Activated T-cell treated with anti-CD3 and anti-CD28 coated beads, Interleukin-2, amount 50 U/mL, for 48 hours (primary cell): ENCODE results near the gene ARL4C.
A peak's percentile ranks its signal among the peaks of the same experiment; 100 is the strongest.
"Not testable (repeated sequence)": the region's sequence is repeated elsewhere in the genome, so short reads cannot be mapped to it uniquely, and the experiment has no call there.

Experiments
- DNase-seq, 2 experiments: peaks; one replicate each; pipeline ENCODE4 v3.0.0-alpha.2; 2020

ARL4C gene

DNA sequence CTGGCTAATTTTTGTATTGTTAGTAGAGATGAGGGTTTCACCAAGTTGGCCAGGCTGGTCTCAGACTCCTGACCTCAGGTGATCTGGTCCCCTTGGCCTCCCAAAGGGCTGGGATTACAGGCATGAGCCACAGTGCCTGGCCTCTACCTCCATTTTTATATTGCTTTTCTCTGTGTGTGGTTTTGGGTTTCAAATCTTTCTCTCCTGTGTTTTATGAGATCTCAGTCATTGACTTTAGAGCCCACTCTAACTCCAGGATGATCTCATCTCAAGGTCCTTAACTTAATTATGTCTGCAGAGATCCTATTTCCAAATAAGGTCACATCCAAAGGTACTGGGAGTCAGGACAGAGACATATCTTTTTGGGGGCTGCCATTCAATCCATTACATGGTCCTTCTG lies 24.7 kb downstream of the ARL4C start:
- no peak for DNase-seq

DNA sequence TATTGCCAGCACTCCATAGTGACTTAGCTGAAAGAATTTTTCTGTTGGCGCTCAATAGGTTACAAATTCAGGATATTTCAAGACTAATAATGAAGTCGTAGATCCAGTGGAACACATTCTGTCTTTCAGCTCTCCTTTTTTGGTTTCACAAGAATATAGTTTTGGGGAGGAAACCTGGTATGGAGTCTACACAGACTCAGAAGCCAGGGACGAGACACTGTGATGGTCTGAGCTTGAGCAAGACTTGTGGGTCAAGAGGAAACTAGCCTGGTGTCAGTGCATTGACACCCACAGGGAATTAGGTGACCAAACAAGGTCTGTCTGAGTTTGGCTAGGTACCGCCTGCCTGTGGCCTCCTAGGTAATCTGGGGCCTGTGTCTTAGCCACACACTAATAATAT lies 26.9 kb downstream of the ARL4C start:
- DNase-seq, result no peak

DNA sequence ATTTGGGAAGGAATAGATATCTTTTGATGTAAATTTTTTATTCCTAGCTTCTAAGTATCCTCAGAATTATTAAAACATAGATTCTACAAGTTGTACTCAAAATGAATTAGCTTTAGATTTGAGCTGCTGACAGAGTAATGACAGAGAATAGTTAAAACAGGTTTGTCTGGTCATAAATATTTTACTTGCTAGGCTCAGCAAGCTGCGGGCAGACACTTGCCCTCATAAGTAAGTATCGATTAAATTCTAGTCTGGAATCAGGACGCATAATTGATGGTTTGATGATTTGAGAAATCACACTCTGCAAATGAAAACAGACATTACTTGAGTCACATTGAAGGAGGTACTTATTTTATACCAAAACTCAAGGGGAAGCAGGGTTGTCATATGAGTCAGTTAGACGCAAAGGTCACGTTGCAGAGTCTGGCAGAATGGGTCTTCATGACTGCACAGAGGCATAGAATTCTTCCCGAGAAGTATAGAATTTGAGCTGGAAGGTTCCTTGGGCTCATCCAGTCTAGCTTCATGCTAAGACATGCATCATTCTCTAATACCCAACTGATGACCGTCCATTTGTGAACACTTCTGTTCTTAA lies 27.5 kb downstream of the ARL4C start:
- no peak for DNase-seq

DNA sequence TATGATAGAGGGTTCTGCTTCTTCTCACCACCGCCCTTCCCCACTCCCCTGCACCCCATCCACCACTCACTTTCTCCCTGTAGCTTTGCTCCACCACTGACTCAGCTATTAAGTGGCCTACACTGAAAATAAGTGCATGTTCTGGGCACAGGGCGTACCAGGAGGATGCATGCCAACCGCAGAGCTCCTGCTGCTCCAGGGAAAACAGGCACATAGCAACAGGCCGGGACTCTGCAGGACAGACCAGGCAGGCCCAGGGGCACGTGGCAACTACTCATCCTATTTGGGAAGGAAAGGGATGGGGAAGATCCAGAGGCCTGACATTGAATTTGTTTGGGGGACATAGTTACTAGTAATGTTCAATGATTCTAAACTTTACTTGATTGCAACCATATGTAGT lies 28.4 kb downstream of the ARL4C start:
- DNase-seq, result no peak

DNA sequence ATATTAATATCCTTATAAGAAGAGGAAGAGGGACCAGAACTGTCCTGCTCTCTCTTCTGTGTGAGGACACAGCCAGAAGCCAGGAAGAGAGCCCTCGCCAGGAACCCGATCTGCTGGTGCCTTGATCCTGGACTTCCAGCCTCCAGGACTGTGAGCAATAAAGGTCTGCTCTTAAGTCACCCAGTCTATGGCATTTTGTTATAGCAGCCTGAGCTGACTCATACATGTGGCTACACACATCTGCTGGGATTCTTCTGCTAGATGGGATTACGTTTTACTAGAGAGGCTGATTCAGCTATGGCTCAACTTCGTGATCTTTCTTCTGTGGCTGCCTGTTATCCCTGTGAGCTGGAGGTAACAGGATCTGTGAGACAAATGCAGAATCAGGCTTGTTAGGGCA lies 29.6 kb downstream of the ARL4C start:
- no peak for DNase-seq

DNA sequence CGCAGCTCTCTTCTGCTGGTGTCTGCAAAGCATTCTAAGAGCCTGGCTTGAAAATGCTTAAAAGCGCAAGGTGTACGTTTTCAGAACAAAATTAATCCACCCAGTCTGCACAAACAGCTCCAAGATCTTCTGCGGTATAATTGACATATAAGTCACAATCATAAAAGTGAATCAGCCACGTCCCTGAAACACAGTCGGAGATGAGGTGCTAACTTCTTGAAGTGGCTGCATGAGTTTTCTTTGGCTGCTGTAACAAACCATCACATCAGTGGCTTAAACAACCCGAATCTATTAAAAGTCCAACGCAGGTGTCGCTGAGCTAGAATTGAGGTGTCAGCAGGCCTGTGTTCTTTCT lies 32.6 kb downstream of the ARL4C start:
- DNase-seq, result no peak

DNA sequence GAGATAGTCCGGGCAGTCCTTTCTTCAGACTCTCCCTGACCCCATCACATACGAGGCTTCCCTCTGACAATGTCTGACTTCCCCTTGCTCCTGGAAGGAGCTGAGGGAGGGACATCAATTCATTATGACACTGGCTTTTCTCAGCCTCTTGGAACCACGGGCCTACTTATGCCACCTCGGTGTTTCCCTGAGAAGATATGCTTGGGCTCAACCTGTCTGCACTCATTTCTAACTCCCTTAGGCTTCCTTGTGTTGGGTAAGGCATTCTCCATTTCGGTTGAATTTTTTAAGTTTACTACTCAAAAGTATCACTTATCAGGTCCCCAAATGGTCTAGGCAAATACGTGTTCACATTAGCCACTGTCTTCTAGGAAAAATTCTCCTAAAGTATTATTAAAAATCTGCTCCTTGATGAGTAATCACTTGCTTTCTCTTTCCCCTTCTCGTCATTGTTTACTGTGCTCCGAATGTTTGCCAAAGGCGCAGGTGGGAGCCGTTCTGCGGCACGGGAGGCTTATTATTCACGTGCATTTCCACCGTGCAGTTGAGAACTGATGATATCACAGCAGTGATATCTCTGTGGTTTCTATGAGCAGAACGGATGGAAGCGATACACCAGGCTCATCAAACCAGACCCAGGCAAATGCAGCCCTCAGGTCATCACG lies 33.1 kb downstream of the ARL4C start:
- DNase-seq, result peak; percentile 77 to 78

DNA sequence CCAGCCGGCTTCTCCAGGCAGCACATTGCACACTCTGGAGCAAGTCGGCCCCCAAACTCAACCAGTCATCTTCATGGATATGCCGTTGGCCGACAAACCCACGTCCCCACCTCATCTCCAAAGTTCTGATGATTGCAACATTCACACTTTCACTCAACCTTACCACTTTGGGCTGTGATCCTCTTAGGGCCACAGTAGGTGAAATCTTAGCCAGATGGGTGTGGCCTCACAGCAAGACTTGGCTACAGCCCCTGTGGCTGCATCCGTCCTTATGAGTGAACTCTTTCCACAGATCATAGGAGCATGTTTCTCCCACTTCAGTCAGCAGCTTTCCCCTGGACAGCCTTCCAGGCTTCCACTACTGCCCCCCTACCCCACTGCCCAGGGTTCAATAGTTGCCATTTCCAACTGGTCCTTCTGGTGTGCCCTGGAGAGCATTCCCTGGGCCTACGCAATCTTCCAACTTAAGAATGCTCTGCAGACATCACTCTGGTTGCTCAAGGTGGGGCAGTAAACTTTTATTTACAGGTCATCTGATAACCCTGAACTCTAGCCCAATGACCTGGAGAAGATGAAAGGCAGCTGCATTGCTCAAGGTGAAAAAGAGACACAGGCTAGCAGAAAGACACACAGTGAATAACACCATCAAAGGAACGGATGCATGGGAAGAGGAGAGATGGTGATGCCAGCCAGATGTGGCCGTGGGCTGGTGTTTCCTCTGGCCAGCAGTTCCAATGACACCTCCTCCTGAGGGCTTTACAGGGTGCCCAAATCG lies 34.5 kb downstream of the ARL4C start:
- DNase-seq, result no peak

DNA sequence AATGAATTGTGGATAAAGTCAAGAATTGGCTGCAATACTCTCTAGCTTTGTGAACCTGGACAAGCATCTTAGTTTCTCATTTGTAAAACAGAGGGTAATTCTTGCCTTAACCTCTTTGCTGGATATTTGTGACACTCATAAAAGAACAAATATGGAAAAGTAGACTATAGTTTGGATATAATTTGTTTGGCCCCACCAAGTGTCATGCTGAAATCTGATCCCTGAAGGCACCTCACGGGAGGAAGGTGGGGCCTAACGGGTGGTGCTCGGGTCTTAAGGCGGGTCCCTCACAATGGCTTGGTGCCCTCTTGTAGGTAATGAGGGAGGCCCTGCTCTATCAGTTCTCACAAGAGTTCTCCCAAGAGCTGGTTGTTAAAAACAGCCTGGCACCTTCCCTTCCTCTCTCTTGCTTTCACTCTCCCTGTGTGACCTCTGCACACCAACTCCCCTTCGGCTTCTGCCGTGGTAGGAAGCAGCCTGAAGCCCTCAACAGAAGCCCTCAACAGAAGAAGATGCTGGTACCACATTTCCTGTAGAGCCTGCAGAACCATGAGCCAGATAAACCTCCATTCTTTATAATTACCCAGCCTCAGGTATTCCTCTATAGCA lies 37.4 kb downstream of the ARL4C start:
- DNase-seq, result no peak

DNA sequence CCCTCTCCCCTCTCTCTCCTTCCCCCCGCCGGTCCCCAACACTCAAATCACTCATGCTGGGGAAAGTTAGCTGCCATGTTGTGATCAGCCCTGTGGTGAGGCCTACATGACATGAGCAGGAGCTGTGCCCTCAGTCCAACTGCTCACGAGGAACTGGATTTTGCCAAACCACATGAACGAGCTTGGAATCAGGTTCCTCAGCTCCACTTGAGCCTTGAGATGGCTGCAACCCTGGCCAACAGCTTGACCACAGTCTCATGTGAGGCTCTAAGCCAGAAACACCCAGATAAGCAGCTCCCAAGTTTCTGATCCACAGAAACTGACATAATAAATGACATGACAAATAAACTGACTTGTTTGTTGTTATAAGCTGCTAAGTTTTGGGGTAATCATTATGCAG lies 38.4 kb downstream of the ARL4C start:
- DNase-seq, result no peak

DNA sequence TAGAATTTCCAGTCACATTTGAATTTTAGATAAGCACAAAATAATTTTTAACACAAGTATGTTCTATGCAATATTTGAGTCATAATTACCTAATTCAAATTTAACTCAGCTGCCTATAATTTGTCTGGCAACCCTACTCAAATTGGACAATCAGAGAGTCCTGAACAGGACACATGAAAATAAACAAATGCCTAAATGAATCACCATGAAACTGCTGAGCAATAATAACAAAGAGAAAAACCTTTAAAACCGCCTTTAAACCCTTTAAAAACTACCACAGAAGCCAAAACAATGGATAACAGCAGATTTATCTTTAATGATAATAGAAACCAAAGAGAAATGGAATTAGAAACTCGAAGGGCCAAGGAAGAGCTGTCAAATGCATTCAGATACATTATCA lies 39.5 kb downstream of the ARL4C start:
- DNase-seq, result no peak

DNA sequence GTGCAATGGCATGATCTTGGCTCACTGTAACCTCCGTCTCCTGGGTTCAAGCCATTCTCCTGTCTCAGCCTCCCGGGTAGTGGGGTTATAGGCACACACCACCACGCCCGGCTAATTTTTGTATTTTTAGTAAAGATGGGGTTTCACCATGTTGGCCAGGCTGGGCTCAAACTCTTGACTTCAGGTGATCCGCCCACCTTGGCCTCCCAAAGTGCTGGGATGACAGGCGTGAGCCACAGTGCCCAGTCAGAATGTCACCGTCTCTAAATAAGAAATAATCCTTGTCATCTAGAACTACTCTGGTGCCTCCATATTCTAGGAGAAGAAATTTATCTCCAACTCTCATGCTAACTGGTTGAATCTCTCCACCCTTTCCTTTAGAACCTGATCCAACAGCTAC lies 41.6 kb downstream of the ARL4C start:
- not testable (repeated sequence) for DNase-seq

DNA sequence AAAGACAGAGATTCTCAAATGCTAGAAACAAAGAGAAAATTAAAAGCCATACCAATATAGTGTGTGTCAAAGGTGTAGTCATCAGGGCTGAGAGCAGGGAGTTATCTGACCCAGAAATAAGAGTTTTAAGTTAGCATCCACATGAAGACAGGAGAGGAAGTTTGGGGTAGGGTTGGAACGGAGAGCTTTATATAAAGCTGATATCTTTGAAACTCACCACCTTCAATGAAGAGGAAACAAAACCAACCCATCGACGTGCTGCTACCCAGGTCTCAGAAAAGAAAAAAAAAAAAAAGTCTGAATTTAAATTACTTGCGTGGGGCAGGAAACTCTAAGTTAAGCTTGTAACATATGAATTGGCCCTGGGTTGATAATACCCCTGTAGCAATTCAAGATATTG lies 42.4 kb downstream of the ARL4C start:
- no peak for DNase-seq

DNA sequence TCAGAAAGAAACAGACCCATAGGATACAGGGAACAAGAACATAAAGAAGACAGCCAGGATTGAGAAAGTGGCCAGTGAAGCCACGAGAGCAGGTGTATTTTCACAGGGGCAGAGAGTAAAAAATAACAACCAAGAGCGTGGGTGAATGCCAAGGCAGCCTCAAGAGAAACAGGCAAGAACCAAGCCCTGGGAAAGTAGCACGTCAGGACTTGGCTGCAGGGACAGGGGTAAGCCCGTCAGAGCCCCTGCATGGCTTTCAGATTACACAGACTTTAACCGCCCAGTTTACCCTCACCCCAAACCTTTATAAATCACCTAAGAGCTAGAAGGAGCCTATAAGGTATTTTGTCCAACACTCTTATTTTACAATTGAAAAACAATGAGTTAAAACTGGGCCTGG lies 43.7 kb downstream of the ARL4C start:
- DNase-seq, result no peak

DNA sequence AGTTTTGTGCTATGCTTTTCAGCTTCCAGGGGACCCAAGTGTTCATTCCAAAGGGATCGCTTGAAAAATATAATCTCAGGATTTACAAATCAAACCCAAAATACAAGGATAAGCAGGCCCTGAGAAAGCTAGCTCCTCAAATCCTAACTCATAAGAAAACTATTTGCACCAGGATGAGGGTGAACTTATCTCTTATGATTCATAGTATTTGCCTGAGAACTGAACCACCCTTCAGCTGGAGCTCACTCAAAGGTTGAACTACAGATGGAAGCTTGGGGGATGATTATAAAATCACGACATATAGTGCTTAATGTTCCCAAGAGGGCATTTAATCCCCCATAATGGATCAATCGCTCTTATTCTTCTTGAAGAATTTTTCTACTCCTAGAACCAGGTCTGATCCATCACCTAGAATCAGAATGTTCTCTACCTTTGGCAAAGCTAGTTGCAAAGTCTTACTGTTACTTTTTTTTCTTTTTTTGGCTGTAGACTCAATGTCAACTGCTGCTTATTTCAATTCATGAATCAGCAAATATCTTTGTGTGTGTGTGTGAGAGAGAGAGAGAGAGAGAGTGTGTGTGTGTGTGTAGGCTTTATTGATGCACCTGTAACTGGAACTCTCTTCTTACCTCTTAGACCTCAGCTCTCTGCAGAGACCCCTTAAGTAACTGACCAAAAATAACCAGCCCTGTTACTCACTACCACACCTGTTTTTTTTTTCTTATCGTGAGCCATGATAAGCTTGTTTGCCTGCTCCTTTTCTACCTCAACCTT lies 44.8 kb downstream of the ARL4C start:
- DNase-seq, result no peak

DNA sequence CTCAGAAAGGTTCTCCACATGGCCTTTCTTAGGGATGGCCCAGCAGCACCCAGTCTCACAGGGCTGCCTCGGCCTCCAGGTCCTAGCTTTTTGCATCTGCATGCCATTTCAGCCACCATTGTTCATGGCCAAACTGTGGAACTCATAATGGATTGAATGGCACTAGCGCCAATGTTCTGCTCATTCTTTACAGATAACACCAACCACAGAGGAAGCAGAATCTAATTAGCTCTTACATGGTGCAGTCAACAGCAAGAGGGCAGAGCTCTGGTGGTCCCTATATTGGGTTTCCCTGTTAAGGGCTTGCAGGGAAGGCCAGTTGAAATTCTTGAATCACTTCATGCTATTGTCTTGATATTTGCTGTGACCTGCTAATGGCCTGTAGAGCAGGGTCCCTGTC lies 45.6 kb downstream of the ARL4C start:
- DNase-seq, result no peak

DNA sequence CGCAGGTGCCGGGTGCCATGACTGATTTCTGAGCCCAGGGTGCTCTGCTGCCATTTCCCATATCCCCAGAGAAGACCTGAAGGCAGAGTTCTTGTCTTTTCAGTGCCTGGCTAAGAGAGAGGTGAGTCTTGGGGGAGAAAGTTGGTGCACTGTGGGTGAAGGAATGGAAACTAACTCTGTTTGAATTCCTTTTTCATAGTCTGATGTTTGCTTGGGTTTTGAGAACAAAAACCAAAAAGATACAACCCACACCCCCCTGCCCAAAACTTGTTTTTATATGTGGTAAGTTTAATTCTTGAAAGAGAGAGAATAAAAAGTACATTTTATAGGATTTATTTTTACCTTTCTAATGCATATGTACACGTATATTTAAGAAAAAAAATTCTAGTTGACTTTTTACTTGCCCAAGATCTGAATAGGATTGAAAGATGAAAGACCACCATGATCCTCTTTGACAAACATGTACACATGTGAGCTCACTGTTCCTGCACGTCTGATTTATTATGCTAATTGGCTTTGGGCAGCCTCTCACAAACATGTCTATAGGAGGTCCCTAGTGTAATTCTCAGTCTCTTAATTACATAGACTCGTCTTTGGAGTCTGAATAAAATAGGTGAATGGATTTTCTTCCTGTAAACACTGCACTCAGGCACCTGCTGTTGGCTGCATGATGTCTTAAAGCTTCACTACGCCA lies 46.3 kb downstream of the ARL4C start:
- no peak for DNase-seq

DNA sequence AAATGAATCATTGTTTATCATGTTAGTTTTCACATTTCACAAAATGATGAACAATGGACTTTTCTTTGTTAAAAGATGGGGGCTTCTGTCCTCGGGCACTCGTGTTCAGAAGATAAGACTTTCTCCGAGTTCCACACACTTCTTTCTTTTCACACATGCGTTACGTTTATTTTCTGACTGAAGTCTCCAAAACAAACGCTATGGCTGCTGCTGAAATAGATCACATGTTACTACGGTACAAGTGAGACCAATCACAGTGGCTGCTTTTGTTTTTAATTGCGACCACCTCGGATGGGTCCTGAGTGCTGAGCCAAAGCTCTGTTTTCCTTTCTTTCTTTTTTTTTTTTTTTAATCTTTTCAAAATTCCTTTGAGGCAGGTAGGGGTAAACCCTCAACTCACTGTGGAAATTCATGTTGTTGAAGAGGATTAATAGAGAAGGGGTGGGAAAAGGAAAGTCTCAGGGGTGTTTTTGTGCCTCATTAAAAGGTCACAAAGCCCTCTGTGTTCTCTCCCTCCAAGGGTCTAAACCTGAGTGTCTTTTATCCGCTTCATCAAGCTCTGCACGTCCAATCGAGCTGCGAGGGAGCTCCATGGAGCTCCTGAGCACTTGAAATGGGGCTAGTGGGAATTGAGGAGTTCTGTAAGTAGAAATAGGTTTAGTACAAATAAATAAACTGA lies 48.2 kb downstream of the ARL4C start:
- no peak for DNase-seq

DNA sequence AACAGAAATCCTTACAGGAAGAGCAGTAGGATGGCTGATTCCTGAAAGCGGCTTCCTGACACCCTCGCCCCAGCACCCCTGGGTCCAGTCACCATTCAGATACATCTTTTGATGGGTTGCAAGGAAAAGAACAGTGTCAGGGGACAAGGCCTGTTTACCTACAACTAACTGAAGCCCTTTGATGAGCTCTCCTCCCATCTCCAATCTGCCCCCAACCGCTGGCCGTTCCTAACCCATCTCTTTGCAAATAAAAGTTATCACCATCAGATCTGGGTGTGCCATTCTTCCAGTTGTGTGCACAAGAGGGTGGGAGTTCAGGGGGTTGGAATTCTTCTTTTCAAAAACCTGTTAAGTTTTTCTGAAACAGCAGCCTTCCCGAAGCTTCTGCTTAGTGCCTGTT lies 48.9 kb downstream of the ARL4C start:
- DNase-seq, result no peak

DNA sequence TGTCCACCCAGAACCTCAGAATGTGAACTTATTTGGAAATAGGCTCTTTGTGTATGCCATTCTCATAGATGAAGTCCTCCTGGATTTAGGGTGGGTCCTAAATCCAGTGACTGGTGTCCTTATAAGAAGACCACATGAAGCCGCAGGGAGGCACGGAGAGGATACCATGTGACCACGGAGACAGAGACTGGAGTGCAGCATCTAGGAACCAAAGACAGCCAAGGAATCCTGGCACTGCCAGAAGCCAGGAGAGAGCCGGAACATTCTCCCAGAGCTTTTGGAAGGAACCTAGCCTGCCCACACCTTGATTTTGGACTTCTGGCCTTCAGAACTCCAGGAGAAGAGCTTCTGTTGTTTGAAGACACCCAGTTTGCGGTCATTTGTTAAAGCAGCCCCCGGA lies 49.7 kb downstream of the ARL4C start:
- no peak for DNase-seq

DNA sequence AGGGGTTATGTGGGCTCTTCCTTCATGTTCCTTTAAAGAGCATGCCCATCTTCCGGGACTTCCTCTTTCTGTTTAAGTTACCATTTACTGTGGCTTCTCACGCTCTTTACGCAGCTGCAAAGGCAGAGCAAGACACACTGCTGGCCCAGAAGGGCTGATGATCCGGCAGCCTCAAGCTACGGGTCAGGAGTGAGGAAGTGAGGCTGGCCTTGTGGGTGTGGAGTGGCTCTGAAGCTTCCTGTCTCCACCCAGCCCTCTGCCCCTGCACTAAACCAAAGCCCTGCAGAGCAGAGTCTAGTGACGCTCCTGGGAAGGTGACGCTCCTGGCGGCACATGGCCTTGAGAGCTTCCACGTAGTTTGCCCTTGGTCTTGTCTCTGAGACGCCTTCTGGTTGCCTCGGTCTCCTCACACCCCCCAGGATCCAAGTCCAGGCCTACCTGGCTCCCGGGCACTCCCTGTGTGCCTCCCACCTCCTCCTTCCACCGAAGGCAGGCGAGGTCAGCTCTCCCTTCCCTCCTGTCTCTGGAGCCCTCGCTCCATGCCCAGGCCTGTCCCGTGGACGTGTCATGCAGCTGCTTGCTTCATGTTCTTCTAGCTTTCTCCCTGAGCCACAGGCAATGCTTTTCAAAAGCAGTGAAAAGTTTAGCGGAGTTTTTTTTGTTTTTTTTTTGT lies 50.3 kb downstream of the ARL4C start:
- DNase-seq, result peak; percentile 78 to 82
